ENCODE results near the gene RAB24.

DNA sequence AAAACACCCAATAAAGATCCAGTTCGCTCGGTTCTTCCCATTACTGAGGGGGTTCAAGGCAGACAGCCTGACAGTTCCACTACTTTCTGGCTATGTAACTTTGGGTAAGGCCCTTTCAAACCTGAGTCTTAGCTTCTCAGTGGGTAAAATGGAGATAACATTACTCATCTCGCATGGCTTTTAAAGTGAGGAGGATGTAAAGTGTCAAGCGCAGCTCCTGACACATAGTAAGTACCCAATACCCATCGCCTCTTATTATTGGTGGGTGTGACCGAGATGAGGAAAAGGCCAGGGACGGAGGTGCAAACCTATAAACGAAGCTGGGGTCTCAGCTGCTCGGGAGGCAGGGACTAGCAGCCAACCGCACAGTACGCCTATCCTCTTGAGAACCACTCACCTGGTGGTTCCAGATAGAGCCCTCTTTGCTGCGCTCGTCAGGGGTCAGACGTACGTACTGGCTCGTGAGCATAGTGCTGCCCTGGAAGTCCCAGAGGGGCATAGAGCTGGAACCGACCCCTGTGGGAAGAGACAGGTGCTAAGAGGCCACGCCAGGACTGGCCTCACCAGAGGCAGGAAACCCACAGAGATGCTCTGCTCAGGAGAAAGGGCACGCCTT, 47.4 kb upstream of the RAB24 start:
- TF ChIP-seq, protein P1, sequence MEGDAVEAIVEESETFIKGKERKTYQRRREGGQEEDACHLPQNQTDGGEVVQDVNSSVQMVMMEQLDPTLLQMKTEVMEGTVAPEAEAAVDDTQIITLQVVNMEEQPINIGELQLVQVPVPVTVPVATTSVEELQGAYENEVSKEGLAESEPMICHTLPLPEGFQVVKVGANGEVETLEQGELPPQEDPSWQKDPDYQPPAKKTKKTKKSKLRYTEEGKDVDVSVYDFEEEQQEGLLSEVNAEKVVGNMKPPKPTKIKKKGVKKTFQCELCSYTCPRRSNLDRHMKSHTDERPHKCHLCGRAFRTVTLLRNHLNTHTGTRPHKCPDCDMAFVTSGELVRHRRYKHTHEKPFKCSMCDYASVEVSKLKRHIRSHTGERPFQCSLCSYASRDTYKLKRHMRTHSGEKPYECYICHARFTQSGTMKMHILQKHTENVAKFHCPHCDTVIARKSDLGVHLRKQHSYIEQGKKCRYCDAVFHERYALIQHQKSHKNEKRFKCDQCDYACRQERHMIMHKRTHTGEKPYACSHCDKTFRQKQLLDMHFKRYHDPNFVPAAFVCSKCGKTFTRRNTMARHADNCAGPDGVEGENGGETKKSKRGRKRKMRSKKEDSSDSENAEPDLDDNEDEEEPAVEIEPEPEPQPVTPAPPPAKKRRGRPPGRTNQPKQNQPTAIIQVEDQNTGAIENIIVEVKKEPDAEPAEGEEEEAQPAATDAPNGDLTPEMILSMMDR (IDR thresholded peaks at IDR 0.05 in 4 of 5, conservative IDR thresholded peaks at IDR 0.05 in 1 of 5), result no peak
- TF ChIP-seq POLR2A (IDR thresholded peaks at IDR 0.05), result no peak

Measured in gastrocnemius medialis (tissue), 4 donors.